ENCODE results near the gene LCLAT1.

The LCLAT1 gene

GRCh38 chr2:30691948-30692828 is 245.1 kb downstream of the LCLAT1 start:
- Histone ChIP-seq H3K4me1 (ENCODE audit: control insufficient read depth, insufficient read depth, low read length) (peaks cover 46% of the 10 kb centered on the region), H3K27ac (ENCODE audit: low read length) (no peak overlapping the region)

GRCh38 chr2:30692829-30693275 is 245.8 kb downstream of the LCLAT1 start:
- H3K9ac ChIP-seq (ENCODE audit: low read length in 2 of 2) = no peak overlapping the region
- H3K4me1 ChIP-seq (ENCODE audit: control insufficient read depth, insufficient read depth, low read length) = peaks cover 46% of the 10 kb centered on the region
- H3K27ac ChIP-seq (ENCODE audit: low read length) = no peak overlapping the region
- no peaks in the 10 kb centered on the region for H3K27me3 ChIP-seq (ENCODE audit: control insufficient read depth in 1 of 2, insufficient read depth in 2 of 2, low read length in 2 of 2)
- H3K4me3 ChIP-seq (ENCODE audit: low read length in 2 of 2) = no peak overlapping the region
- no peaks in the 10 kb centered on the region for H3K36me3 ChIP-seq (ENCODE audit: control insufficient read depth in 2 of 2, insufficient read depth in 2 of 2, low read length in 2 of 2)
- no peaks in the 10 kb centered on the region for H3K9me3 ChIP-seq (ENCODE audit: control insufficient read depth in 2 of 2, low read length in 2 of 2)

More at GRCh38 chr2:30691948-30692828, 245.1 kb downstream of the LCLAT1 start:
- H3K9ac ChIP-seq (ENCODE audit: low read length in 2 of 2) = no peak overlapping the region
- no peaks in the 10 kb centered on the region for H3K27me3 ChIP-seq (ENCODE audit: control insufficient read depth in 1 of 2, insufficient read depth in 2 of 2, low read length in 2 of 2)
- no peaks in the 10 kb centered on the region for H3K9me3 ChIP-seq (ENCODE audit: control insufficient read depth in 2 of 2, low read length in 2 of 2)
- no peak overlapping the region for H3K4me3 ChIP-seq (ENCODE audit: low read length in 2 of 2)
- H3K36me3 ChIP-seq (ENCODE audit: control insufficient read depth in 2 of 2, insufficient read depth in 2 of 2, low read length in 2 of 2) = no peaks in the 10 kb centered on the region
